MM.1S (cell line): ENCODE results near the gene RNF187.

Experiments
- DNase-seq: peaks from one replicate; pipeline ENCODE4 v3.0.0-alpha.2; 2015
- H2AFZ ChIP-seq: fragments of 300-600 bp; sonication (generic); 2 replicates; pipeline ENCODE4 v1.6.0; 2016; ENCODE audit warnings: antibody characterized with exemption, low read length
- H3F3A ChIP-seq: fragments of 300-600 bp; sonication (generic); 2 replicates; pipeline ENCODE4 v1.6.1; 2016; ENCODE audit warnings: mild to moderate bottlenecking, antibody characterized with exemption, low read length, moderate library complexity, mixed read lengths; ENCODE audit not compliant: insufficient read depth
- H3K27ac ChIP-seq: fragments of 300-600 bp; sonication (generic); 2 replicates; pipeline ENCODE4 v1.5.1; 2016; ENCODE audit warnings: mild to moderate bottlenecking, low read length
- H3K27me3 ChIP-seq: fragments of 300-600 bp; sonication (generic); replicated peaks from 2 replicates; pipeline ENCODE4 v1.6.0; 2016; ENCODE audit warnings: low read length; ENCODE audit not compliant: insufficient read depth
- H3K36me3 ChIP-seq: fragments of 300-600 bp; sonication (generic); replicated peaks from 2 replicates; pipeline ENCODE4 v1.6.1; 2016; ENCODE audit warnings: mild to moderate bottlenecking, low read length, mixed read lengths; ENCODE audit not compliant: insufficient read depth
- H3K4me1 ChIP-seq: fragments of 300-600 bp; sonication (generic); 2 replicates; pipeline ENCODE4 v1.6.1; 2016; ENCODE audit warnings: low read length, mixed read lengths
- H3K4me2 ChIP-seq: fragments of 300-600 bp; sonication (generic); 2 replicates; pipeline ENCODE4 v1.6.0; 2016; ENCODE audit warnings: low read depth, low read length
- H3K4me3 ChIP-seq: fragments of 300-600 bp; sonication (generic); 2 replicates; pipeline ENCODE4 v1.5.1; 2016; ENCODE audit warnings: low read length, mixed read lengths
- H3K79me2 ChIP-seq: fragments of 300-600 bp; sonication (generic); 2 replicates; pipeline ENCODE4 v1.6.1; 2016; ENCODE audit warnings: mixed run types, low read length, mixed read lengths
- H3K9ac ChIP-seq: fragments of 300-600 bp; sonication (generic); 2 replicates; pipeline ENCODE4 v1.6.1; 2016; ENCODE audit warnings: low read length, mixed read lengths
- H3K9me2 ChIP-seq: fragments of 300-600 bp; sonication (generic); replicated peaks from 2 replicates; pipeline ENCODE4 v1.6.1; 2016; ENCODE audit warnings: mild to moderate bottlenecking, low read length, mixed read lengths; ENCODE audit not compliant: insufficient read depth
- H3K9me3 ChIP-seq: fragments of 300-600 bp; sonication (generic); replicated peaks from 2 replicates; pipeline ENCODE4 v1.6.1; 2016; ENCODE audit warnings: mild to moderate bottlenecking, low read length, mixed read lengths; ENCODE audit not compliant: insufficient read depth
- H4K20me1 ChIP-seq: fragments of 300-600 bp; sonication (generic); 2 replicates; pipeline ENCODE4 v1.6.1; 2016; ENCODE audit warnings: mild to moderate bottlenecking, low read length, moderate library complexity, mixed read lengths; ENCODE audit not compliant: insufficient read depth
- EZH2 ChIP-seq: fragments of 300-600 bp; sonication (generic); optimal IDR thresholded peaks from 2 replicates; pipeline ENCODE3; 2017; ENCODE audit warnings: low read depth, mild to moderate bottlenecking, antibody characterized with exemption, low read length, mixed read lengths
- EZH2phosphoT487 ChIP-seq: fragments of 300-600 bp; sonication (generic); IDR thresholded peaks from 2 replicates; pipeline ENCODE4 v1.6.1; 2018; ENCODE audit warnings: antibody characterized with exemption, low read length
- TF ChIP-seq, protein P1 (sequence below): fragments of 300-600 bp; sonication (generic); IDR thresholded peaks from 2 replicates; pipeline ENCODE4 v1.5.1; 2016; ENCODE audit warnings: antibody characterized with exemption, low read length, mixed read lengths

RNF187 gene

DNA sequence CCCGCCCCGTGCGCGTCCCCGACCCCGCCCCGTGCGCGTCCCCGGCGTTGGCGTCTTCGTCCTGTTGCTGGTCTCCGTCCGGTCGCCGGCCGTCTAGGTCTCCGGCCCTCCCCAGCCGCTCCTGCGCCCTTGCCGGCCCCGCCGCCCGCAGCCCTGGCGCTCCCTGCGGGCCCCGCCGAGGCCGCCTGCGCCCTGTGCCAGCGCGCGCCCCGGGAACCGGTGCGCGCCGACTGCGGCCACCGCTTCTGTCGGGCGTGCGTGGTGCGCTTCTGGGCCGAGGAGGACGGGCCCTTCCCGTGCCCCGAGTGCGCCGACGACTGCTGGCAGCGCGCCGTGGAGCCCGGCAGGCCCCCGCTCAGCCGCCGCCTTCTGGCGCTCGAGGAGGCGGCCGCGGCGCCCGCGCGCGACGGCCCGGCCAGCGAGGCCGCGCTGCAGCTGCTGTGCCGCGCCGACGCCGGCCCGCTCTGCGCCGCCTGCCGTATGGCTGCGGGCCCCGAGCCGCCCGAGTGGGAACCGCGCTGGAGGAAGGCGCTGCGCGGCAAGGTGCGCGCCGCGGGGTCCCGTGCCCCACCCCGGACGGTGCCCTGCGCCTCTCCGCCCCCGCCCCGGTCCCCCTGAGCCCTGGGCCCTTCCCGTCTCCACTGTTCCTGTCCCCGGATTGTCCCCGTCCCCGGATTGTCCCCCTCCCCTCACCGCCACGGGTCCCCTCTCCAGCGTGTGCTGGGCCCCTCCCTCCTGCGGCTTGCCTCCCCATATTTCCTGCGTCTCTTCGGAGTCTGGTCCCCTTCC lies at the start of gene RNF187:
Gene RNF187, plus strand, starts transcription at position 47 of the 789 bp plus-strand sequence.
- peak within 1 kb of the TSS; percentile 93 for H3K27ac ChIP-seq
- no peaks in the 10 kb centered on the region for H4K20me1 ChIP-seq

DNA sequence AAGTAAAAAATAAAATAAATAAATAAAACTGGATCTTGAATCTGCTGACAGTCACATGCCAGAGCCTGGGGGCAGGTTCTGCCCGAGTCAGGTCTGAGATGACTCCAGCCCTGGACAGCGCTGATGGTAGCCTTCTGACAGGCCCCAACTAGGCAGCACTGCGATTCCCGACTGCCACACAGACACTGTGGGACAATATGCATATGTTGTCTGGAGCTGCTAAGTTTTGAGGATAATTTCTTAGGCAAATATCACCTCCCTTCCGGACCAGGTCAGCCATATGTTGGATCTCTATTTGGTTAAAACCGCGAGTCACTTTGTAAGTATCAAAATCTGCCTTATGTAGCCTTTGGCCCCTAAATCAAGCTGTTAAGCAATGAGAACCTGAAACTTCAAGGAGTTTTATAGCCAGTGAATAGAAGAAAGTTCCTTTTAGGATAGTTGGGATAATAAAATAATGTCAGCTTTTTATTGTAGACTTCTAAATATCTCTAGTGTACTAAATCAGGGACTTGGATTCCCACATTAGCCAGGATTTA lies 49.7 kb upstream of the RNF187 start:
- Histone ChIP-seq H3K27ac (no peak overlapping the region), H2AFZ (no peak overlapping the region), H3K36me3 (no peaks in the 10 kb centered on the region), H4K20me1 (no peaks in the 10 kb centered on the region), H3K9me3 (no peaks in the 10 kb centered on the region), H3K9ac (no peak overlapping the region), H3F3A (no peaks in the 10 kb centered on the region), H3K4me2 (no peak overlapping the region), H3K4me3 (no peak overlapping the region), H3K79me2 (no peaks in the 10 kb centered on the region), H3K4me1 (no peaks in the 10 kb centered on the region), H3K9me2 (no peaks in the 10 kb centered on the region), H3K27me3 (no peaks in the 10 kb centered on the region)
- no peak for DNase-seq
- TF ChIP-seq, protein P1, sequence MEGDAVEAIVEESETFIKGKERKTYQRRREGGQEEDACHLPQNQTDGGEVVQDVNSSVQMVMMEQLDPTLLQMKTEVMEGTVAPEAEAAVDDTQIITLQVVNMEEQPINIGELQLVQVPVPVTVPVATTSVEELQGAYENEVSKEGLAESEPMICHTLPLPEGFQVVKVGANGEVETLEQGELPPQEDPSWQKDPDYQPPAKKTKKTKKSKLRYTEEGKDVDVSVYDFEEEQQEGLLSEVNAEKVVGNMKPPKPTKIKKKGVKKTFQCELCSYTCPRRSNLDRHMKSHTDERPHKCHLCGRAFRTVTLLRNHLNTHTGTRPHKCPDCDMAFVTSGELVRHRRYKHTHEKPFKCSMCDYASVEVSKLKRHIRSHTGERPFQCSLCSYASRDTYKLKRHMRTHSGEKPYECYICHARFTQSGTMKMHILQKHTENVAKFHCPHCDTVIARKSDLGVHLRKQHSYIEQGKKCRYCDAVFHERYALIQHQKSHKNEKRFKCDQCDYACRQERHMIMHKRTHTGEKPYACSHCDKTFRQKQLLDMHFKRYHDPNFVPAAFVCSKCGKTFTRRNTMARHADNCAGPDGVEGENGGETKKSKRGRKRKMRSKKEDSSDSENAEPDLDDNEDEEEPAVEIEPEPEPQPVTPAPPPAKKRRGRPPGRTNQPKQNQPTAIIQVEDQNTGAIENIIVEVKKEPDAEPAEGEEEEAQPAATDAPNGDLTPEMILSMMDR = no peak
- no peak for TF ChIP-seq EZH2phosphoT487
- no peak for TF ChIP-seq EZH2

More for the DNA sequence above, at the start of gene RNF187:
- Histone ChIP-seq H3K4me1 (peaks cover 18% of the 10 kb centered on the region), H3K27me3 (no peaks in the 10 kb centered on the region), H3K4me3 (peak within 1 kb of the TSS; percentile 98), H3K9ac (peak within 1 kb of the TSS; percentile 95), H3K79me2 (peaks cover 32% of the 10 kb centered on the region), H3K4me2 (peak within 1 kb of the TSS; percentile 90), H2AFZ (peak within 1 kb of the TSS; percentile 98), H3K36me3 (0 out of 2 replicates have a peak, but pooled peaks cover 4% of the 10 kb centered on the region), H3F3A (peaks cover 7% of the 10 kb centered on the region; the same call in 1 of the 2 replicates), H3K9me3 (no peaks in the 10 kb centered on the region), H3K9me2 (no peaks in the 10 kb centered on the region)
- peak; percentile 91 for DNase-seq
- no peak for TF ChIP-seq EZH2phosphoT487
- no peak for TF ChIP-seq EZH2
- TF ChIP-seq, protein P1 = no peak

DNA sequence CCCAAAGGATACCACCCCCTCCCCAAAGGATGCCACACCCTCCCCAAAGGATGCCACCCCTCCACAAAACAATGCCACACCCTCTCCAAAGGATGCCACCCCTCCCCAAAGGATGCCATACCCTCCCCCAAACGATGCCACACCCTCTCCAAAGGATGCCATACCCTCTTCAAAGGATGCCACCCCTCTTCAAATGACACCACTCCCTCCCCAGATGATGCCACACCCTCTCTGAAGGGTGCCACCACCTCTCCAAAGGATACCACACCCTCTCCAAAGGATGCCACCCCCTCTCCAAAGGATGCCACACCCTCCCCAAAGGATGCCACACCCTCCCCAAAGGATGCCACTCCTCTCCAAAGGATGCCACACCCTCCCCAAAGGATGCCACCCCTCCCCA lies 48.9 kb upstream of the RNF187 start:
- Histone ChIP-seq H3F3A (no peaks in the 10 kb centered on the region), H3K36me3 (no peaks in the 10 kb centered on the region), H3K9me2 (no peaks in the 10 kb centered on the region), H3K9me3 (no peaks in the 10 kb centered on the region), H3K4me1 (no peaks in the 10 kb centered on the region), H3K27ac (no peak overlapping the region), H4K20me1 (no peaks in the 10 kb centered on the region), H3K27me3 (no peaks in the 10 kb centered on the region), H3K4me2 (no peak overlapping the region), H3K79me2 (no peaks in the 10 kb centered on the region), H2AFZ (no peak overlapping the region), H3K4me3 (no peak overlapping the region), H3K9ac (no peak overlapping the region)
- DNase-seq = no peak
- no peak for TF ChIP-seq EZH2phosphoT487
- no peak for TF ChIP-seq EZH2
- TF ChIP-seq, protein P1 = no peak
